Activated naive CD8-positive, alpha-beta T cell (primary cell): ENCODE measurements around the gene ANGPTL2.

Experiments used
- H3K27ac Mint-ChIP-seq: one replicate; pipeline ENCODE4 v1.8.0; 2021; ENCODE audit warnings: mixed read lengths
- H3K27me3 Mint-ChIP-seq: one replicate; pipeline ENCODE4 v1.8.0; 2021; ENCODE audit warnings: mixed read lengths
- H3K36me3 Mint-ChIP-seq: one replicate; pipeline ENCODE4 v1.8.0; 2021; ENCODE audit warnings: mixed read lengths
- H3K4me1 Mint-ChIP-seq: one replicate; pipeline ENCODE4 v1.8.0; 2021; ENCODE audit warnings: low read depth, mixed read lengths
- H3K4me3 Mint-ChIP-seq: one replicate; pipeline ENCODE4 v1.8.0; 2021; ENCODE audit warnings: mild to moderate bottlenecking, mixed read lengths
- H3K9me3 Mint-ChIP-seq: one replicate; pipeline ENCODE4 v1.8.0; 2021; ENCODE audit warnings: low read depth, mixed read lengths

The ANGPTL2 gene

DNA sequence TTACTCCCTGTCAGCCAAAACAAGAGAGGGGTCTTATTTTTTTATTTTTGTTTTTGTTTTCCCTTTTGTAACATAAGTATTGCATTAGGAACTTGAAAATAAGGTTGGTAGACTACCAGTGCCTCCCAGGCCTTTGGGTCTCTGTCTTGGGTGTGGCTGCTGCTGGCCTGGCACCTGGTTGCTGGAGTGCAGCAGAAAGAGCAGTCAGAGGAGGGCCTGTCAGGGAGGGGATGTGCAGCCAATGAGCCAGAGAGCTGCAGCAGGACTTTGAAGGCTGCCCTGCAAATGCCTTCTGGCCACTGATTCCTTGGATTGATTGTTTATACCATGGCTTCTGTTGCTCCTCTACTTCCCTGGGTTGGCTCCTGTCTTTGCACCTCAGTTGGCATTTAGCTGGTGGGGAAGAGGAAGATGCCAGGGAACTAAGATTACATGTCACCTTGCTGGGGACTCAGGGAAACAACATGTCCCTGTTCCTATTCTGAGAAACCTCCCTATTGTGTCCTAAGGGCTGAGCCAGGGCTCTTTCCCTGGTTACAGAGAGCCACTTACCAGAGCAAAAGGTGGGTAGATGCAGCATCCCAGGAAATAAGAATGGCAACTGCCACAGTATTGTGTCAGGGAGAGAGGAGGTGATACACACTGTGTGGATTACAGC, 66.6 kb downstream of the ANGPTL2 start:
- Mint-ChIP-seq H3K4me3 (no peak overlapping the region), H3K9me3 (no peaks in the 10 kb centered on the region), H3K27me3 (no peaks in the 10 kb centered on the region), H3K27ac (no peak overlapping the region), H3K36me3 (peaks cover 11% of the 10 kb centered on the region), H3K4me1 (no peaks in the 10 kb centered on the region)

DNA sequence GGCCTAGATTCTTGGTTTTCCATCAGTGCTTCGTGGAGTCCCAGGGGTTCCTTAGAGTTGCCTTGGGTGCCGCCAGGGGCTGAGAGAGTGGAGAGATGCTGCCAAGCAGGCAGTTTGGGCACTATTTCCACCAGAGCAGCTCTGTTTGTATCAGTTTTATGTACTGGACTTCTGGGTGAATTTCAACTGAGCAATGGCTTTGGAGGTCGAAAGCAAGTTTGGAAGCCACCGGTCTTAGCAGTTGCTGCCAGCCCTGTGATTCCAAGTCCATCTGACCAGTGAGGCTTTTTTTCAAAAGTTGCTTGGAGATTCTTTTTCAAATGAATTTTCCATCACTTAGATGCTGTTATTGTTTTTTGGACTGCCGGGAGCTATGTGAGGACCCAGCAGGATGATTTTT, 68.5 kb downstream of the ANGPTL2 start:
- Mint-ChIP-seq H3K27ac (no peak overlapping the region), H3K4me3 (no peak overlapping the region), H3K36me3 (peaks cover 7% of the 10 kb centered on the region), H3K27me3 (no peaks in the 10 kb centered on the region), H3K9me3 (no peaks in the 10 kb centered on the region), H3K4me1 (peaks cover 7% of the 10 kb centered on the region)

GRCh38 chr9:127053057-127053821, 69.2 kb downstream of the ANGPTL2 start:
- Mint-ChIP-seq H3K4me3 (no peak overlapping the region), H3K27ac (no peak overlapping the region), H3K36me3 (peaks cover 7% of the 10 kb centered on the region), H3K27me3 (no peaks in the 10 kb centered on the region), H3K9me3 (no peaks in the 10 kb centered on the region), H3K4me1 (peaks cover 14% of the 10 kb centered on the region)

- Mint-ChIP-seq H3K36me3 (peaks cover 7% of the 10 kb centered on the region), H3K27ac (no peak overlapping the region), H3K4me3 (no peak overlapping the region), H3K27me3 (no peaks in the 10 kb centered on the region), H3K4me1 (peaks cover 17% of the 10 kb centered on the region), H3K9me3 (no peaks in the 10 kb centered on the region)
These were observed 70.4 kb downstream of the ANGPTL2 start for GRCh38 chr9:127051881-127052595.

DNA sequence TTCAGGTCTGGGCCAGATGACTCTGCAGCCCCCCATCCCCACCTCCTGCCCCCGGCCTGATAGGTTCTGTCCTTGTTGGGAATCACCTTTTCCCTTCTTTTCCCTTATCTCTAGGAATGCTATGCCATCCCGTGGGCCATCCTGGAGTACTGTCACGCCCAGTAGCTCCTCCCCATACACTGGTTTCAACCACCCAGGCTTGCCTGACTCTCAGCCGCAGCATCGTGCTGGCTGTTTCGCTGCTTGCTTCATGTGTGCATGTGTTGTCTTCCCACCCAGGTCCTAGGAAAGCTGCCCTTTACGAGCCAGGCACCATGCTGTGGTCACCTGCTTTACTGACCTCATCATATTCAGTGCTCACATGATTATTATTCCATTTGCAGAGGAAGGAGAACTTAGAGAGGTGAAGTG, 71.8 kb downstream of the ANGPTL2 start:
- Mint-ChIP-seq H3K36me3 (peaks cover 5% of the 10 kb centered on the region), H3K27me3 (no peaks in the 10 kb centered on the region), H3K9me3 (no peaks in the 10 kb centered on the region), H3K27ac (no peak overlapping the region), H3K4me3 (no peak overlapping the region), H3K4me1 (peaks cover 17% of the 10 kb centered on the region)

GRCh38 chr9:127050152-127050551, 72.3 kb downstream of the ANGPTL2 start:
- Mint-ChIP-seq H3K4me3 (no peak overlapping the region), H3K27ac (no peak overlapping the region), H3K27me3 (no peaks in the 10 kb centered on the region), H3K36me3 (peaks cover 5% of the 10 kb centered on the region), H3K4me1 (peaks cover 17% of the 10 kb centered on the region), H3K9me3 (no peaks in the 10 kb centered on the region)

DNA sequence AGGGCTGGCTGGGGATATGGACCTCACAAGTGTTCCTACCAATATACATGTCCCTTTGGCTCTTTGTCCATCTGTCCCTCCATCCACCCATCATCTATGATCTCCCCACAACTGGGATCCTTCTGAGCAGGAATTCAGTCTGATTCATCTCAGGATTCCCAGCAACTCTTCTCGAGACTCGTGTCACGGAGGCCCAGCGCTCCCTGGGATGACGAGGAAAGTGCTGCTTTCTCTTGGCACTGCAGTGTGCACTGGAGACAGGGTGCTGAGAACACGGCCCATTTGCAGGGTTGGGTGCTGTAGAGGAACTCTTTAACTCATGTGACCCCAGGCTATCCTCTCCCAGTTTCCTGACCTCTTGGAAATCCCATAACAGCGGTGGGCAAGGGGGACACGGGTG, 72.9 kb downstream of the ANGPTL2 start:
- peaks cover 17% of the 10 kb centered on the region for H3K4me1 Mint-ChIP-seq
- no peak overlapping the region for H3K27ac Mint-ChIP-seq
- H3K36me3 Mint-ChIP-seq, result peaks cover 5% of the 10 kb centered on the region
- H3K27me3 Mint-ChIP-seq, result no peaks in the 10 kb centered on the region
- no peaks in the 10 kb centered on the region for H3K9me3 Mint-ChIP-seq
- no peak overlapping the region for H3K4me3 Mint-ChIP-seq

DNA sequence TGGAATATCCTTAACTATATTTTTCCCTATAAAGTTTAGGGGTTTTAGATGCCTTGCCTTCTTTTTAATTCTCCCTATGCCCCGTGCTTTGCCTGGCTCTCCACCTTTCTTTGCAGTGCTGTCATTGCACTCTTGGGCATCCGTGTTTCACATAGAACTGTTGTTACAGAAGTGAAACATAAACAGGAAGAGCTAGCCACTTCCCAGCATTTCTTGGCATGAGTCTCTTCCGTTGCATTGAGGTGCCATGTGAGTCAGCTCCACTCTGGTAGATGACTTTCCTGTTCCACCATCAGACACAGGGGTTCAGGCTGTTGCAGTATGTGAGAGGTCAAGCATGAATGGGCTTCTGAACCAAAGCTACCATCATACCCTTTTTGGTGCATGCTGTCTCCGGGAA, 73.4 kb downstream of the ANGPTL2 start:
- no peaks in the 10 kb centered on the region for H3K9me3 Mint-ChIP-seq
- no peaks in the 10 kb centered on the region for H3K27me3 Mint-ChIP-seq
- no peak overlapping the region for H3K27ac Mint-ChIP-seq
- H3K4me1 Mint-ChIP-seq, result peaks cover 17% of the 10 kb centered on the region
- H3K4me3 Mint-ChIP-seq, result no peak overlapping the region
- peaks cover 5% of the 10 kb centered on the region for H3K36me3 Mint-ChIP-seq

DNA sequence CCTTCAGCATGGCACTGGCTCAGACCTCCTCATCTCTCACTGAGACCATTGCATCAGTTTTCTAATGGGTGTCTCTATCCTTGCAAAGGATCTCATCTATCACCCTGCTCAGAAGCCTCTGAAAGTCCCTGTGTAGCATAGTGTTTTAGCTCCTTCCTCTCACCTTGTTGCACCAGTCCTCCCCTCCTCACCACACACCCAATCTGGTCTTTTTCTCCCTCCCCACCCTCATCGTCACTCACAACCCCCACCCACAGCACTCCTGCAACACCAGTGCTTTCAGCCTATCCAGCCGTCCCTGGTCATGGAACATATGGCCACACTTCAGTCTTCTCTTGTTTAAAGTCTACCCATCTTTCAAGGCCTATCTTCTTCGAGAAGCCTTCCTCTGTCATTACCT, 74.5 kb downstream of the ANGPTL2 start:
- Mint-ChIP-seq H3K9me3 (no peaks in the 10 kb centered on the region), H3K4me1 (peaks cover 17% of the 10 kb centered on the region), H3K27me3 (no peaks in the 10 kb centered on the region), H3K4me3 (no peak overlapping the region), H3K27ac (no peak overlapping the region), H3K36me3 (peaks cover 2% of the 10 kb centered on the region)

- Mint-ChIP-seq H3K4me3 (no peak overlapping the region), H3K27me3 (no peaks in the 10 kb centered on the region), H3K27ac (no peak overlapping the region), H3K36me3 (peaks cover 7% of the 10 kb centered on the region), H3K9me3 (no peaks in the 10 kb centered on the region), H3K4me1 (peaks cover 17% of the 10 kb centered on the region)
These were observed 77.3 kb downstream of the ANGPTL2 start for GRCh38 chr9:127045148-127045547.

- no peaks in the 10 kb centered on the region for H3K27me3 Mint-ChIP-seq
- no peak overlapping the region for H3K27ac Mint-ChIP-seq
- no peaks in the 10 kb centered on the region for H3K9me3 Mint-ChIP-seq
- H3K36me3 Mint-ChIP-seq, result peaks cover 14% of the 10 kb centered on the region
- no peak overlapping the region for H3K4me3 Mint-ChIP-seq
- no peaks in the 10 kb centered on the region for H3K4me1 Mint-ChIP-seq
These were observed 82.9 kb downstream of the ANGPTL2 start for GRCh38 chr9:127039492-127039891.

GRCh38 chr9:127038531-127038930, 83.9 kb downstream of the ANGPTL2 start:
- H3K9me3 Mint-ChIP-seq, result no peaks in the 10 kb centered on the region
- no peak overlapping the region for H3K27ac Mint-ChIP-seq
- H3K27me3 Mint-ChIP-seq, result no peaks in the 10 kb centered on the region
- no peak overlapping the region for H3K4me3 Mint-ChIP-seq
- H3K36me3 Mint-ChIP-seq, result peaks cover 15% of the 10 kb centered on the region
- H3K4me1 Mint-ChIP-seq, result no peaks in the 10 kb centered on the region
